Activated CD8-positive, alpha-beta memory T cell treated with anti-CD3 and anti-CD28 coated beads for 36 hours (primary cell): ENCODE measurements around the gene DDC. TPM values are rescaled to one million over a fixed set of nuclear protein-coding genes. Genes with fewer than 3 reads are reported as not detected.

Source experiments
- CTCF ChIA-PET: fragments of 350-600 bp; sonication (Branson Sonifier 250); formaldehyde crosslinking; loops from one replicate; lab custom pipeline; 2021; ENCODE audit warnings: antibody characterized with exemption; lab: Charles Lee
- POLR2A ChIA-PET: fragments of 350-600 bp; sonication (Branson Sonifier 250); formaldehyde crosslinking; loops from one replicate; lab custom pipeline; 2021; ENCODE audit warnings: antibody characterized with exemption; lab: Charles Lee
- total RNA-seq, 2 experiments: library from RNA; stranded (reverse); gene quantifications; one replicate each; pipeline ENCODE4 v1.2.3, GENCODE V29; 2021

DDC gene
- total RNA-seq, 2 experiments from 2014 or later: 0.71 to 0.72 TPM

- ChIA-PET POLR2A (no interaction called here), CTCF (interaction anchor here (1.0 to 2.0 kb wide), 5 partner anchors 11 to 317 kb away, joined by 3 to 6 read pairs (median 4); no protein-coding TSS in a partner anchor)
Observed at GRCh38 chr7:50411332-50411731, 153.9 kb downstream of the DDC start.

DNA sequence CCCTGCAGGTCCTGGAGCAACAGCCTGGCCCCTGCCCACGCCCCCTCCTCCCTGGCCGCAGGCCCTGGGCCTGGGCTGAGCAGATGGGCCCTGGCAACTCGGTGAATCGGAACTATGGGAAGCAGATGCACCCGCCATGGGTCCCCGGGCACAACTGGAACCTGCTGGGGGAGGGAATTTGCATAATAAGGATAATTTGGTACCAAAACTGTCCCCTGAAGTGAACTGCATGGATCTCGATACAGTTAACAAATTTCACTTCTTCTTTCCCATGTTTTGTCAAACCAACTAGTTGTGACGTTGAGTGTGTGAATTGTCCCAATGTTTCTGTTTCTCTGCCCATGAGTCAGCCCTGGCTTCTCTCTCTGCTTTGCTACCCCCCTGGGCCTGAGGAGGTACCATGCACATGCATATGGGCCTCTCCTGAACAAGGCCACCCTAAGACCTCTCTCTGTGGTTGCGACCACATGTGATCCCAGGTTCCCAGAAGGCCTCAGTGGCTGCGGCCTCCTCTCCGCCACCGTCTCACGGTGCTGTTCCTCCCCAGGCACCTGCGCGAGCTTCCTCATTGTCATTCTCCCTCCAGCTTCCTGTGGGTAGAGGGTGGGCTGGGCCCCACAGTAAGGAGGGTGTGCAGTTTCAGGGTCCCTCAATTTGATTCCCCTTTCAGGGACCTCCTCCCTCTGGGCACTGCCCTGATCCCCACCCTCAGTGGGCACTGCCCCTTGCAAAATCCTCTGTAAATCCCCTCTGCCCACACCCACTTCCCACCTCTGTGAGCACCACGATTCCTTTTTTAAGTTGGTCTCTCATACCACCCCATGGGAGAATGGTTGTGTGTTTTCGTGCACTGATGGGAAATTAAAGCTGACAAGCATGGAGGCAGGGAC is 155.1 kb downstream of the DDC start:
- ChIA-PET CTCF (interaction anchor here (1.1 to 2.0 kb wide), 3 partner anchors 12 to 316 kb away, joined by 3 to 6 read pairs (median 4); no protein-coding TSS in a partner anchor), POLR2A (no interaction called here)

Other genes with a start within 250 kb of the DDC start
- gene FIGNL1, start 115.1 kb downstream of the DDC start, total RNA-seq: 10 to 100 TPM; 48.1 to 55.1 TPM
- gene GRB10, start 217.5 kb upstream of the DDC start, total RNA-seq: under 1 TPM; 0.42 to 0.78 TPM